ENCODE results near the gene VKORC1.

- TF ChIP-seq POLR2AphosphoS5 (IDR thresholded peaks at IDR 0.05; ENCODE audit: low read depth, low read length) (no peak), TAF1 (IDR thresholded peaks at IDR 0.05; ENCODE audit: low read depth, low read length) (no peak), PAX5 (IDR thresholded peaks at IDR 0.05; ENCODE audit: insufficient read depth, low read length, severe bottlenecking) (no peak), POLR2A (IDR thresholded peaks at IDR 0.05; ENCODE audit: low read depth, low read length) (no peak), SPI1 (IDR thresholded peaks at IDR 0.05; ENCODE audit: low read depth, low read length) (no peak), POU2F2 (IDR thresholded peaks at IDR 0.05; ENCODE audit: low read depth, low read length) (no peak)
These were observed 18.8 kb upstream of the VKORC1 start for GRCh38 chr16:31113121-31114120.
